ENCODE results near the gene PTGDR2. TPM values are rescaled to one million over a fixed set of nuclear protein-coding genes. Genes with fewer than 3 reads are reported as not detected.

The PTGDR2 gene
- total RNA-seq, 1 experiment from 2014 or later: not detected

DNA sequence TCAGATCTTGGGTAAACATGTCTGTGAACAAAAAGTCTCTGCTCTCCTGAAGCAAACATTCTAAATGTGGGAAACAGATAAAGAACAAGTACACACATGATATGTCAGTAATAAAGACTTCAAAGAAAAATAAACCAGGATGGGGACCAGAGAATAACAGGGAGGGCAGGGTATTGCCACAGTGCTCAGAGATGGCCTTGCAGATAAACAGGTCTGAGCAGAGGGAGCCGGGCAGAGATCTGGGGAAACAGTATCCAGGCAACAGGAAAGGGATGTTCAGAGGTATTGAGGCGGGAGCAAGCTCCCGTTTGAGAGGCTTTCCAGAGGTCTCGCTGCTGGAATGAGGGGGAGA, 10.9 kb downstream of the PTGDR2 start:
- H3K27ac ChIP-seq: no peak overlapping the region
- no peaks in the 10 kb centered on the region for H3K27me3 ChIP-seq
- H3K9me3 ChIP-seq (replicated peaks): no peaks in the 10 kb centered on the region
- DNase-seq: no peak
- H3K4me3 ChIP-seq: no peak overlapping the region
- H3K36me3 ChIP-seq: no peaks in the 10 kb centered on the region; the same call in 1 of the 2 replicates
- H3K4me1 ChIP-seq: peaks cover 18% of the 10 kb centered on the region

- H3K27me3 ChIP-seq: no peaks in the 10 kb centered on the region
- DNase-seq: no peak
- no peak overlapping the region for H3K4me3 ChIP-seq
Measured at GRCh38 chr11:60844045-60844869, 11.5 kb downstream of the PTGDR2 start.

GRCh38 chr11:60842668-60843600, 12.8 kb downstream of the PTGDR2 start:
- Histone ChIP-seq H3K4me3 (peak overlapping the region; percentile 83), H3K36me3 (no peaks in the 10 kb centered on the region; the same call in 1 of the 2 replicates), H3K9me3 (replicated peaks) (no peaks in the 10 kb centered on the region), H3K27me3 (no peaks in the 10 kb centered on the region), H3K4me1 (peaks cover 22% of the 10 kb centered on the region), H3K27ac (peak overlapping the region; percentile 49)
- no peak for DNase-seq

More at GRCh38 chr11:60844045-60844869, 11.5 kb downstream of the PTGDR2 start:
- H3K4me1 ChIP-seq: peaks cover 18% of the 10 kb centered on the region
- no peak overlapping the region for H3K27ac ChIP-seq
- H3K36me3 ChIP-seq: no peaks in the 10 kb centered on the region; the same call in 1 of the 2 replicates
- no peaks in the 10 kb centered on the region for H3K9me3 ChIP-seq (replicated peaks)

- DNase-seq: peak; percentile 95 to 96
- H3K9me3 ChIP-seq (replicated peaks): no peaks in the 10 kb centered on the region
- H3K27ac ChIP-seq: peak within 1 kb of the TSS; percentile 49
Measured at GRCh38 chr11:60841797-60842667, 13.7 kb downstream of the PTGDR2 start, which contains the start of gene CCDC86. Gene CCDC86 (plus strand): TSS chr11:60842113. CDS start chr11:60842125, 12 bp downstream.

DNA sequence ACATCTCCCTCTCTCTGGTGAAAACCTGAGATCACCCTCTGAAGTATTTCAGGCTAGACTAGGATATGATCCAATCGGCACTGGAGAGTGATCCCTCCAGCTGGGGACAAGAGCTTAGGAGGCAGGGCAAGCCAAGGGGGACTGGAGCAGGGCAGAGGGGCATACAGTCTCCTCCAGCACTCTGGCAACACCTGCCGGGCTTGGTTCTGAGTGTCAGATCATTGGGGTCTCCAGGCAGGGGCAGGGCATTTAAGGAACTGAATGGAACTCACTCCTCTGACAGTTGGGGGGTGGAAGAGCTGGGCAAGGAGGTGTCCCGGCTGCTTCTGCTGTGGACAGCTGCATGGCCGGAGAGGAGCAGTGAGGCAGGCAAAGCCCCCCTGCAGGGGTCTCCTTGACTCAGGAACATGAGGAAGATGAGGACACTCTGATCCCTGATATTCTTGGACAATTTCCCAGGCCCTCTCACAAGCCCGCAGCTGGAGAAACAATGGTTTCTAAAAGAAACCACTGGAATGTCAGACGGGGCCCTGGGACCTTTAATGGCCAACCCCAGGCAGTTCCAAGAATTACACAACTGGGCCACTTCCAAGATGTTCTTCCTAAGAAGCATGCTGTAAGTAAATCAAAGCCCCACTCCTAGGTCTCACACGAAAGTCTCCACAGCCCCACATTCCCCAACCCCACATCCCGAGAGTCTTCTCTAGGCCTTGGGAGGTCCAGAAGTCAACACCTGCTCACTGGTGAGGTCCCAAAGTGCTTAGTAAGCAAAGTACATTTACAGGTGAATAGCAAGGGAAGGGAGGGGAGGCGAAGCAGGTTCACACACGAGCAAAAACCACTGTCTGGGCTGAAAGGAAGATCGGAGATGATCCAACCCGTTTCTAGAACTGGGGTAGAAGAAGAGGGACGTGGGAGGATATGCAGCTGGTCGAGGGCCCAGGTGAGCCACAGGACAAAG, 15.0 kb downstream of the PTGDR2 start:
- no peaks in the 10 kb centered on the region for H3K9me3 ChIP-seq (replicated peaks)
- H3K4me3 ChIP-seq: no peak overlapping the region
- H3K36me3 ChIP-seq: no peaks in the 10 kb centered on the region; the same call in 1 of the 2 replicates
- H3K27ac ChIP-seq: peak overlapping the region; percentile 15; the same call in 1 of the 2 replicates
- DNase-seq: peak; percentile 62 to 73
- H3K4me1 ChIP-seq: peaks cover 22% of the 10 kb centered on the region
- H3K27me3 ChIP-seq: no peaks in the 10 kb centered on the region

More at GRCh38 chr11:60841797-60842667, 13.7 kb downstream of the PTGDR2 start, which contains the start of gene CCDC86:
- no peaks in the 10 kb centered on the region; the same call in 1 of the 2 replicates for H3K36me3 ChIP-seq
- H3K27me3 ChIP-seq: no peaks in the 10 kb centered on the region
- H3K4me1 ChIP-seq: peaks cover 22% of the 10 kb centered on the region
- H3K4me3 ChIP-seq: peak within 1 kb of the TSS; percentile 83

DNA sequence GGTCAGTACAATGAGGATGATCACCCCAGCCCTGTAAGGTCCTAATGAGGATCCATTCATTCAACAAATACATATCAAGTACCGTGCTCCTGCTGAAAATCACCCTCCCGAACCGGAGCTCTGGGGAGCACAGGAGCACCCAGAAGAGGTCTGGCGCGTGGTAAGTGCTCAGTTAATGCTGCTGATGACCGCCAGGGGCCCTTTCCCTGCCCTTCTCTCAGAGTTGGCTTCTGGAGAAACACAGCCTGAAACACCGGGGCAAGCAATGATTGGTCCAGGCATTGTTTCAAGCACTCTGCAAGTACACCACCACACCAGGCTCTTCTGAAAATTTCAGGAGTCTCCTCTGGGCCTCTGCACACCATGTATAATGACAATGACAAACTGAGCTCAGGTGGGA, 17.6 kb downstream of the PTGDR2 start:
- peak in 1 of 2 experiments; percentile 24 for DNase-seq
- Histone ChIP-seq H3K4me1 (peaks cover 19% of the 10 kb centered on the region), H3K9me3 (replicated peaks) (no peaks in the 10 kb centered on the region), H3K4me3 (no peak overlapping the region), H3K27me3 (no peaks in the 10 kb centered on the region), H3K27ac (no peak overlapping the region), H3K36me3 (no peaks in the 10 kb centered on the region)

- Histone ChIP-seq H3K4me3 (no peak overlapping the region), H3K27me3 (no peaks in the 10 kb centered on the region), H3K36me3 (no peaks in the 10 kb centered on the region), H3K9me3 (replicated peaks) (no peaks in the 10 kb centered on the region), H3K4me1 (peaks cover 19% of the 10 kb centered on the region), H3K27ac (no peak overlapping the region)
- DNase-seq: no peak
Measured at GRCh38 chr11:60836866-60837515, 18.8 kb downstream of the PTGDR2 start.

- H3K27ac ChIP-seq: no peak overlapping the region
- peaks cover 3% of the 10 kb centered on the region; the same call in 1 of the 2 replicates for H3K27me3 ChIP-seq
- no peak for DNase-seq
- no peak overlapping the region for H3K4me3 ChIP-seq
- no peaks in the 10 kb centered on the region for H3K36me3 ChIP-seq
- peaks cover 9% of the 10 kb centered on the region for H3K4me1 ChIP-seq
- H3K9me3 ChIP-seq (replicated peaks): no peaks in the 10 kb centered on the region
Measured at GRCh38 chr11:60835534-60835846, 20.3 kb downstream of the PTGDR2 start.

GRCh38 chr11:60834742-60835533, 20.8 kb downstream of the PTGDR2 start:
- H3K36me3 ChIP-seq: no peaks in the 10 kb centered on the region
- no peaks in the 10 kb centered on the region for H3K9me3 ChIP-seq (replicated peaks)
- H3K27me3 ChIP-seq: peaks cover 3% of the 10 kb centered on the region; the same call in 1 of the 2 replicates
- no peak overlapping the region for H3K27ac ChIP-seq
- no peak for DNase-seq
- H3K4me1 ChIP-seq: 0 out of 2 replicates have a peak, but pooled peaks cover 4% of the 10 kb centered on the region
- no peak overlapping the region for H3K4me3 ChIP-seq

DNA sequence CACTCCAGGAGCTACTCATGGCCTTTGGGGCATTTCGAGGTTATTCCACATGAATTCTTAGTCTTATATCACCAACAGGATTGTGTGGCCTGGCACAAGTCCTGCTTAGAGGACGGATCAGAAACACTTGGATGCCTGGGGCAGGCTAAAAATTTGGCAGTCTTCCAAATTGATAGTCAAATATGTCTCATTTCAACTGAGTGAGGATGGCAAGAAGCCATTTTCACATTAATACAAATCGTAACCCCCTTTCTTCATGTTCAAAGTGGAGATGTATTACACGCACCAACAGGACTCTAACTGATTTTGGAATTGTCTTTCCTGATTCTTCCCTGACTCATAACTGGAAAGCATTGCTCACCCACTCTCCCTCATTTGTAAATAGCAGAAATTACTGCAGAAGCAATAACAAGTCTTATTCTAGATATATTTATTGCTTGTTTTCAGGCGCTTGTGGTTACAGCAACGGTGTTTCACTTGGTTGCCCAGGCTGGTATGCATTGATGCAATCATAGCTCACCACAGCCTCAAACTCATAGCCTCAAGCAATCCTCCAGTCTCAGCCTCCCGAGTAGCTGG, 24.2 kb downstream of the PTGDR2 start:
- peaks cover 3% of the 10 kb centered on the region; the same call in 1 of the 2 replicates for H3K27me3 ChIP-seq
- DNase-seq: no peak
- no peak overlapping the region for H3K4me3 ChIP-seq
- no peak overlapping the region for H3K27ac ChIP-seq
- no peaks in the 10 kb centered on the region for H3K36me3 ChIP-seq
- H3K9me3 ChIP-seq (replicated peaks): no peaks in the 10 kb centered on the region
- no peaks in the 10 kb centered on the region for H3K4me1 ChIP-seq

DNA sequence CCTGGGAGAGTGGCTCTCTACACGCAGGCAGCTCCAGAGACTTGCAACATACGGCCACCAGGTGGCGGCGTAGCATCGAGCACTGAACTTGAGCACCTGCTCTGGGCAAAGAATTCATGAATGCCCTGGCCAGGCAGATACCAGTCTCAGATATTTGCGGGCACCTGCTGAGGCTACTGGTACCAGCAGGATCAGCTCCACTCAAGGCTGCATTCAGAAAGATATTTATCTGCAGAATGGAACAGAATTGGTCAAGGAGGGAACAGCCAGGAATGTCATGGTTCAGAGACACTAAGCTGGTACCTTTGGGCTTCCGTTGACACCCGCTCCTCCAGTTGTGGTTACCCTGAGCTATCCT, 24.6 kb downstream of the PTGDR2 start:
- Histone ChIP-seq H3K4me3 (no peak overlapping the region), H3K27me3 (peaks cover 3% of the 10 kb centered on the region; the same call in 1 of the 2 replicates), H3K9me3 (replicated peaks) (no peaks in the 10 kb centered on the region), H3K27ac (no peak overlapping the region), H3K36me3 (no peaks in the 10 kb centered on the region), H3K4me1 (no peaks in the 10 kb centered on the region)
- DNase-seq: peak; percentile 65 to 83
